GM11168 (cell line): ENCODE data around the gene INPP5A.

ENCODE experiments used
- in situ Hi-C: fragments of 300-500 bp; cut with MboI; formaldehyde crosslinking; loops from one replicate; pipeline ENCODE4 v1.12.0; 2022; ENCODE audit warnings: low sequenced_read_pairs; ENCODE audit not compliant: unreplicated experiment

The INPP5A gene

DNA sequence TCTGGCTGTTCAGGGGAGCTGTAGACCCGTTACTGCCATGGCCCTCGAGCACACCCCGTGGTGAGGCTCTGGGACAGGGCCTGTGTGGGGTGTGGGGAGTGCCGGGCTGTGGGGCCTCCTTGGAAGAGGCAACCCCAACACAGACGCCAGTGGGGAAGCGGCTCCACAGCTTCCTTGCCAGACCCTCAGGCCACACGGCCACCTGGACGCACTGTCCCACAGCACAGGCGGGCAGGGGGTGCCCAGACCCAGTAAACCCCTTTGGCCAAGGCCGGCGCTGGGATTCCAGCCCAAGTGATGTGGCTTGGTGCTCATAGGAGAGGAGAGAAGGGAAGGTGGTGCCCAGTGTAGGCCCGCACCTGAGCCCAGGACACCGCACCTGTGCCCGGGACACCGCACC, 261.3 kb downstream of the INPP5A start:
- in situ Hi-C loops: no loop called here

DNA sequence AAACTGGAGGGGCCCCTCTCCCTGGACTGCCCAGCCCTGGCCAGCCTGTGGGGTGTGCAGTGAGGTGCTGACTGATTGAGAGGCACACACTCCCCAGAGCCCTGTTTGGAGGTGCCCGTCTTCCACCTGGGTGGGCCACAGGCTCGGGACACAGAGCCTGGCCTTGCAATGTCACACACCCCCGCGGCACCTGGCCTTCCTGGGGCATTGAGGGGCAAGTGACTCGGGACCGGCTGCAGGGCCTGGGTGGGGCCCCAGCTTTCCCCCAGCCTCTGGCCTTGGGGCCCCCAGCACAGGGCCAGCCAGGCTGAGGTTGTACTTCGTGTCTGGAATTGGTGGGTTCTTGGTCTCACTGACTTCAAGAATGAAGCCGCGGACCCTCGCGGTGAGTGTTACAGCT, 262.3 kb downstream of the INPP5A start:
- in situ Hi-C loops: no loop called here

- in situ Hi-C loops: no loop called here
These were observed 264.5 kb downstream of the INPP5A start for GRCh38 chr10:132802048-132802447.

- in situ Hi-C loops: no loop called here
These were observed 265.2 kb downstream of the INPP5A start for GRCh38 chr10:132802694-132803320.

GRCh38 chr10:132803416-132804210, 266.0 kb downstream of the INPP5A start:
- in situ Hi-C loops: no loop called here

- in situ Hi-C loops: no loop called here
These were observed 266.7 kb downstream of the INPP5A start for GRCh38 chr10:132804287-132804686.

GRCh38 chr10:132804785-132805426, 267.3 kb downstream of the INPP5A start:
- in situ Hi-C loops: no loop called here

DNA sequence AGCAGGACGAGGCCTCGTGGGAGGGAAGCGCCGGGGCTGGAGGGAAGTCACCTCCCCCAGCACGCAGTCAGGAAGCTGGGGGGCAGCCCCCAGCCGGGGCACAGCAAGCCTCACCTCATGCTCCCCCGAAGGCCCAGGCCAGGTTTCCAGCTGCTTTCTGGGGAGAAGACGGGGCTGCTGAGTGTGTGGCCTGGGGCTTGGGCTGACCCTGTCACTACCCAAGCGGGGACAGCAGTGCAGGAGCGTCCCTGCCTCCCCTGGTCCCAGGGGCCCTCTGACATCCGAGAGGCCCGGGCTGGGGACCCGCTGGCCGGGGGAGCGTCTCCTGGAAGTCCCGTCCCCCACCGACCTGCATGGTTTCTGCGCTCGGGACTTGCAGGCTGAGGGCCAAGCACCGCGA, 268.0 kb downstream of the INPP5A start:
- in situ Hi-C loops: no loop called here

DNA sequence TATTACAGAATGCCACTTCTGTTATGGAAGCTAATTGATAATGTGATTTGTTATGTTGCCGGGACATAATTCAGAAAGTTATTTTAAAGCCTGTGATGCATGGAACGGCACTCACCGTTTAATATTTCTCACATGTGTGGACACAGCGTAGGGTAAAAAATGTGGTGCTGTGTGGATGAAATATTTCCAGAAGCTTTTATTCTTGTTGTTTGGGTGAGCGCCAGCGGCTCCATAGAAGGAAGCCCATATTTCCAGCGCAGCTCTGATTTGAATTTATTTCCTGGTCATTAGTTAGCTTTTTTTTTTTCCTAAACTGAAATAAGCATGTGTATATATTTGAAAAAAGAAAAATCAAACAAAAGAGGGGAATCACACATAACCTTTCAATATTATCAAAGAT, 268.5 kb downstream of the INPP5A start:
- in situ Hi-C loops: no loop called here

- in situ Hi-C loops: no loop called here
These were observed 269.0 kb downstream of the INPP5A start for GRCh38 chr10:132806561-132807003.

DNA sequence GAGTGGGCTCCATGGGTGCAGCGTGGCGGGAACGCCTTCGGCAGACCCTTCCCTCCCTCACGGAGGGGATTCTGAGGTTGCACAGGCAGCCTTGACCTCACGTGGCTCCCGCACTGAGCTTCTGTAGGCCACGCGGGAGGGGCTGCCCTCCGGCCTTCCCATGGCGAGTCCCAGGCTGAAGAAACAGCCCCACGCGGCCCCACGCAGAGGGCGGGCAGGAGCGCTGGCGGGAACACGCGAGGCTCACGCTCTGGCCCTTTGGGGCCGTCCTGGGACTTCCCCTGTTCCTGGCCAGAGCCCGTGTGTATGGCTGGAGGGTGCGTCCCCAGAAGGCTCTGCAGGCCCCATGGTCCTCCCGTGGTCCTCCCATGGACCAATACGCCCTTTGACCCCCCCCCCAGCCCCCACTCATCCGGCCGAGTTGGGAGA, 270.0 kb downstream of the INPP5A start:
- in situ Hi-C loops: no loop called here

DNA sequence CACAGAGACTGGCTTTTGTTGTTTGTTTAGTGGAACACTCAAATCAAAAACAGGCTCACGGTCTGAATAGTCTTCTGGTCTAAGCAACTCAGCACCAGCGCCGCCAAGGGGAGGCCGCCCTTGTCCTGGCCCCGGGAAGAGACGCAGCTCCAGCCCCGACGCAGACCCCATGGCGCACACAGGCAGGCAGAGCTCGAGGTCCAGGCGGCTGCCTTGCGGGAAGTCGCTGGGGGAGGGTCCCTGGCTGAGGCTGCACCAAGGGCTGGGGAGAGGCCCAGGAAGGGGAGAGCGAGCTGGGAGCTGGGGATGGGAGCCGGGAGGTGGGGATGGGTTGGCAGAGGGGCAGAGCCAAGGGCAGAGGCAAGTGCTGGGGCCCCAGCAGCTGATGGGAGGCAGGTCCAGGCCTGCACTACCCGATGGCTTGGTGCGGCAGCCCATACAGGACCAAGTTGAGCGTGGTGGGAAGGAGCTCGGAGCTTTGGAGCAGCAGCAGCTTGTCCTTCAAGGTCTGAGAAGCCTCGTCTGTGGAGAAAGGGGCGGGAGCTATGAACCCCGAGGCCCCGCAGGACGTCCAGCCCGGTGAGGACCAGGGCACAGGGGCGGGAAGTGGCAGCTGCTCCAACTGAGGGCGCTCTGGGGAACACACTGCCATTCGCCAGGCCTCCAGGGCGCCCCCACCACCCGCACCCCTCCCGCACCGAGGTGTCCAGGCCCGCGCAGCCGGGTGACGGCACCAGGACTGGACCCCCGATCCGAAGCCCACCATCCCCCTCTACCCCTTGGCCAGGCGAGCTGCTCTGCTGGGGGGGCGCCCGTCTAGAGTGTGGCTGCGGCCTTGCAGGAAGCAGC, 271.0 kb downstream of the INPP5A start:
- in situ Hi-C loops: no loop called here

DNA sequence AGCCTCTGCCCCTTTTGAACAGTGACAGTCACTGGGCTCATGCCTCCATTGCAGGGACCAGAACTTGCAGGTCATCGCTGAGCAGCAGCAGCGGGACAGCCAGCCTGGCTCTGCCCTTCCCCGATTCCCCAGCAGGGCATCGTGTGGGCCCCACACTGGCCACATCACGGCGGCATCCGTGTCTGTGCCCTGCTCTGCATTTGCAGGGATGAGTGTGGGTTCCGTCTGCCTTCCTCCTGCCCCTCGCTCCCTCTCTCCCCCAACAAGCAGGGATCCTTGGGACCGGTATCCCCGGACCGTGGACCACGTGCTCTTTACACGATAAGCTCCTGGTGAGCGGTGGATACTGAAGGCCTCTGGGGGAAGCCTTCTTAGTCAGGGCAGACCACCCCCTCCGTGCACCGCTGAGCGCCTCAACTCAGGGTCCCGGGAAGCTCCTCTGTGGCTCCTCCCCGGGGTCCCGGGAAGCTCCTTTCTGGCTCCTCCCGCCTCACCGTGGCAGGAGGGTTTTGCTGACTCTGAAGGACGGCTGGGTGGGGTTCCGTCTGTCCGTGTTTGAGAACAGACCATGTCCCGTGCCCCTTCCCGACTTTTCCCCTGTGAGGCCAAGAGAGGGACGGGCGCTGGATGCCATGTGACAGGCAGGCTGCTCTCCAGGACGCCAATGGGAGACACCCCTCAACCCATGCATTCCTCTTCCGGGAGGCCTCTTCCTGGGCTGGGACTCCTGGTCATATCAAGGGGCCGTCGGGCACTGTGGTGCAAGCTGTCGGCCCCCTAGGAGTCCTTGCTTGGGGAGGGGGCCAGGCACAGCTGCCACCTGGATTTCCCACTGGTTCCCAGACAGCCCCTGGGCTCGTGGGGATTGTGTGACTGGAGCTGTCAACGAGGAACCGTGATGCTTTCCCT, 271.9 kb downstream of the INPP5A start:
- in situ Hi-C loops: no loop called here

DNA sequence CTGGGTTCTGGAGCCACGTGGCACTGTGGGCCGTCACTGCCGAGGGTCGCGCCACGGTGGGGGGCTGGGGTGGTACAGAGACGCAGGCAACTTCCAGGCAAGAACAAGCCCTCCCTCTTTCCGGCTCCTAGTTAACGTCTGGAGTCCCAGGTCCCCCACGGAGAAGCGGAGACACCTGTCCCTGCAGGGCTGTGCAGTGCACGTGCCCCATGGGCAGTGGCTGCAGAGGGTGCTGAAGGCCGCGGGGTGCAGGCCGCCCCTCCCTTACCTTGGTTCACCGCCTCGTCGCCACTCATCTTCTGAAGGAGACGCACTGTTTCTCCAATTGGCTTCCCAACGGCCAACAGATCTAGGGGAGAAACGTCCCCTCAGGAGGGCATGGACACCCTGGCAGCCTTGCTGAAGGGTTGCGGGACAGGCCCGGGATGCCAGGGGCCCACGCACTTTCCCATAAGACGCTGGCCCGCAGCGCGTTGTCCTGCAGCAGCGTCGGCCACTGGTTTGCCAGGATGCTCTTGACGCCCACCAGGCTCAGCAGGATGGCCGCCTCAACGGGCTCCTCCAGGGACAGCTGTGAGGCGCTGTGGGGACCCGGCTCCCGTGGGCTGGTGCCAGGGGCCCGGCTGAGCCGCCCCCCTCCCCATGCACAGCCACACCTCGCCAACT, 272.7 kb downstream of the INPP5A start:
- in situ Hi-C loops: no loop called here

GRCh38 chr10:132810807-132811700, 273.5 kb downstream of the INPP5A start:
- in situ Hi-C loops: no loop called here

GRCh38 chr10:132811891-132812481, 274.4 kb downstream of the INPP5A start:
- in situ Hi-C loops: no loop called here

GRCh38 chr10:132812520-132812919, 274.9 kb downstream of the INPP5A start:
- in situ Hi-C loops: no loop called here

- in situ Hi-C loops: no loop called here
These were observed 275.4 kb downstream of the INPP5A start for GRCh38 chr10:132813001-132813401.
